HG02759 (cell line): ENCODE data around the gene ABAT.

Experiments used
- ATAC-seq: cut with Tn5 transposase; IDR thresholded peaks from one replicate; pipeline ENCODE4 v1.9.1; 2021; ENCODE audit warnings: mild to moderate bottlenecking, moderate library complexity; ENCODE audit not compliant: unreplicated experiment

The ABAT gene

GRCh38 chr16:8714807-8715206 is 40.4 kb downstream of the ABAT start:
- no peak for ATAC-seq

GRCh38 chr16:8716052-8716451 is 41.6 kb downstream of the ABAT start:
- ATAC-seq = no peak

- ATAC-seq = no peak
Measured at GRCh38 chr16:8716592-8716991, 42.2 kb downstream of the ABAT start.

GRCh38 chr16:8717469-8717868 is 43.1 kb downstream of the ABAT start:
- ATAC-seq = no peak

GRCh38 chr16:8717892-8718415 is 43.5 kb downstream of the ABAT start:
- ATAC-seq = no peak

GRCh38 chr16:8718851-8719680 is 44.6 kb downstream of the ABAT start:
- ATAC-seq = no peak

- ATAC-seq = no peak
Measured at GRCh38 chr16:8720080-8720966, 45.9 kb downstream of the ABAT start.

- no peak for ATAC-seq
Measured at GRCh38 chr16:8720967-8721308, 46.5 kb downstream of the ABAT start.

- no peak for ATAC-seq
Measured at GRCh38 chr16:8721336-8722024, 47.1 kb downstream of the ABAT start.

GRCh38 chr16:8722025-8722348 is 47.6 kb downstream of the ABAT start:
- no peak for ATAC-seq

GRCh38 chr16:8725513-8726178 is 51.2 kb downstream of the ABAT start:
- ATAC-seq = no peak

GRCh38 chr16:8727131-8727806 is 52.9 kb downstream of the ABAT start:
- ATAC-seq = no peak

- ATAC-seq = no peak
Measured at GRCh38 chr16:8727857-8728618, 53.6 kb downstream of the ABAT start.

GRCh38 chr16:8729779-8730334 is 55.4 kb downstream of the ABAT start:
- no peak for ATAC-seq

- no peak for ATAC-seq
Measured at GRCh38 chr16:8730335-8730915, 56.0 kb downstream of the ABAT start.

- no peak for ATAC-seq
Measured at GRCh38 chr16:8733849-8734540, 59.6 kb downstream of the ABAT start.

GRCh38 chr16:8735574-8735973 is 61.2 kb downstream of the ABAT start:
- ATAC-seq = no peak

- ATAC-seq = no peak
Measured at GRCh38 chr16:8736123-8736668, 61.8 kb downstream of the ABAT start.
